SK-N-SH treated with all-trans-retinoic acid at 6 μM for 48 hours (cell line): Measurements from ENCODE around the gene PROCA1.

Experiments
- ARNTL ChIP-seq: fragments of 450-650 bp; formaldehyde crosslinking; IDR thresholded peaks from 2 replicates; pipeline ENCODE4 v1.5.0; 2020; ENCODE audit warnings: low read depth, mild to moderate bottlenecking, moderate library complexity, borderline replicate concordance
- CREB5 ChIP-seq: fragments of 250-450 bp; sonication (Bioruptor Pico); IDR thresholded peaks from 2 replicates; pipeline ENCODE4 v1.5.1; 2020; ENCODE audit warnings: low read depth, mild to moderate bottlenecking, moderate library complexity
- CSDC2 ChIP-seq: fragments of 250-450 bp; sonication (Bioruptor Pico); IDR thresholded peaks from 2 replicates; pipeline ENCODE4 v1.5.0; 2020; ENCODE audit warnings: mild to moderate bottlenecking, moderate library complexity
- ESRRG ChIP-seq: fragments of 250-450 bp; sonication (Bioruptor Pico); IDR thresholded peaks from 2 replicates; pipeline ENCODE4 v1.6.1; 2021; ENCODE audit warnings: mild to moderate bottlenecking
- GLIS3 ChIP-seq: fragments of 250-450 bp; sonication (Bioruptor Pico); IDR thresholded peaks from 2 replicates; pipeline ENCODE4 v1.5.0; 2020; ENCODE audit warnings: mild to moderate bottlenecking, moderate library complexity
- OSR1 ChIP-seq: fragments of 250-450 bp; sonication (Bioruptor Pico); IDR thresholded peaks from 2 replicates; pipeline ENCODE4 v1.8.0; 2022; ENCODE audit warnings: moderate library complexity, mild to moderate bottlenecking, inconsistent platforms
- PATZ1 ChIP-seq: fragments of 250-450 bp; sonication (Bioruptor Pico); IDR thresholded peaks from 2 replicates; pipeline ENCODE4 v1.8.0; 2020; ENCODE audit warnings: mild to moderate bottlenecking, moderate library complexity, borderline replicate concordance
- POU6F1 ChIP-seq: fragments of 250-450 bp; sonication (Bioruptor Pico); IDR thresholded peaks from 2 replicates; pipeline ENCODE4 v1.8.0; 2021; ENCODE audit warnings: low read depth, mild to moderate bottlenecking, moderate library complexity, borderline replicate concordance
- RARB ChIP-seq: fragments of 250-450 bp; sonication (Bioruptor Pico); IDR thresholded peaks from 2 replicates; pipeline ENCODE4 v1.8.0; 2021; ENCODE audit warnings: mild to moderate bottlenecking, moderate library complexity
- SNAI2 ChIP-seq: fragments of 250-450 bp; sonication (Bioruptor Pico); IDR thresholded peaks from 2 replicates; pipeline ENCODE4 v1.5.0; 2020; ENCODE audit warnings: mild to moderate bottlenecking, moderate library complexity
- ZFP30 ChIP-seq: fragments of 450-650 bp; formaldehyde crosslinking; IDR thresholded peaks from 2 replicates; pipeline ENCODE4 v1.5.0; 2022; ENCODE audit warnings: mild to moderate bottlenecking, moderate library complexity

- no peak for TF ChIP-seq ESRRG (CRISPR knock-in tag)
- no peak for TF ChIP-seq CREB5 (CRISPR knock-in tag)
- no peak; the same call in 1 of the 2 replicates for TF ChIP-seq PATZ1 (CRISPR knock-in tag)
- TF ChIP-seq RARB (CRISPR knock-in tag), result no peak
- TF ChIP-seq CSDC2 (CRISPR knock-in tag), result no peak
- TF ChIP-seq GLIS3 (CRISPR knock-in tag), result no peak
- no peak for TF ChIP-seq ARNTL (CRISPR knock-in tag)
- TF ChIP-seq SNAI2 (CRISPR knock-in tag), result no peak
- no peak for TF ChIP-seq OSR1 (CRISPR knock-in tag)
- TF ChIP-seq POU6F1, result no peak
- no peak for TF ChIP-seq ZFP30
Measured at GRCh38 chr17:28751600-28752366, 40.1 kb upstream of the PROCA1 start.
